Activated CD8-positive, alpha-beta memory T cell treated with anti-CD3 and anti-CD28 coated beads for 36 hours (primary cell): ENCODE data around the gene HLA-DRB1. TPM values are rescaled to one million over a fixed set of nuclear protein-coding genes. Genes with fewer than 3 reads are reported as not detected.
"Not testable (repeated sequence)": the region's sequence is repeated elsewhere in the genome, so short reads cannot be mapped to it uniquely, and the experiment has no call there.

Experiments
- CTCF ChIA-PET: fragments of 350-600 bp; sonication (Branson Sonifier 250); formaldehyde crosslinking; loops from one replicate; lab custom pipeline; 2021; ENCODE audit warnings: antibody characterized with exemption; lab: Charles Lee
- POLR2A ChIA-PET: fragments of 350-600 bp; sonication (Branson Sonifier 250); formaldehyde crosslinking; loops from one replicate; lab custom pipeline; 2021; ENCODE audit warnings: antibody characterized with exemption; lab: Charles Lee
- total RNA-seq, 2 experiments: library from RNA; stranded (reverse); gene quantifications; one replicate each; pipeline ENCODE4 v1.2.3, GENCODE V29; 2021

Gene HLA-DRB1
- 10 to 100 TPM; 10.8 to 10.9 TPM for total RNA-seq

GRCh38 chr6:32589596-32590449 is at the start of gene HLA-DRB1:
Gene HLA-DRB1, minus strand, starts transcription at chr6:32589848. Its CDS starts 106 bp downstream, at chr6:32589742.
- CTCF ChIA-PET = no interaction called here
- POLR2A ChIA-PET = no interaction called here

GRCh38 chr6:32638532-32639219 is 49.0 kb upstream of the HLA-DRB1 start:
- ChIA-PET CTCF (no interaction called here), POLR2A (no interaction called here)

GRCh38 chr6:32637883-32638282 is 48.2 kb upstream of the HLA-DRB1 start:
- POLR2A ChIA-PET = no interaction called here
- CTCF ChIA-PET = no interaction called here

- CTCF ChIA-PET = no interaction called here
These were observed 47.7 kb upstream of the HLA-DRB1 start, which contains the start of gene HLA-DQA1 for GRCh38 chr6:32637219-32637880. Gene HLA-DQA1, plus strand, starts transcription at chr6:32637406. Its CDS starts 53 bp downstream, at chr6:32637459.

GRCh38 chr6:32635526-32636123 is 46.0 kb upstream of the HLA-DRB1 start:
- CTCF ChIA-PET = no interaction called here
- POLR2A ChIA-PET = no interaction called here

More at GRCh38 chr6:32637219-32637880, 47.7 kb upstream of the HLA-DRB1 start, which contains the start of gene HLA-DQA1:
- POLR2A ChIA-PET = no interaction called here

GRCh38 chr6:32629793-32630192 is 40.1 kb upstream of the HLA-DRB1 start:
- CTCF ChIA-PET, POLR2A ChIA-PET: not testable (repeated sequence)

GRCh38 chr6:32627831-32628230 is 38.2 kb upstream of the HLA-DRB1 start:
- ChIA-PET POLR2A (interaction anchor here (0.7 kb wide), 1 partner anchor 259 kb away, joined by 3 read pairs; no protein-coding TSS in a partner anchor), CTCF (no interaction called here)

GRCh38 chr6:32627249-32627648 is 37.6 kb upstream of the HLA-DRB1 start:
- ChIA-PET POLR2A (no interaction called here), CTCF (no interaction called here)

- ChIA-PET CTCF (interaction anchor here (0.7 kb wide), 1 partner anchor 16 kb away, joined by 3 read pairs; no protein-coding TSS in a partner anchor), POLR2A (no interaction called here)
These were observed 35.5 kb upstream of the HLA-DRB1 start for GRCh38 chr6:32625137-32625536.

GRCh38 chr6:32624565-32624964 is 34.9 kb upstream of the HLA-DRB1 start:
- CTCF ChIA-PET = no interaction called here

GRCh38 chr6:32623693-32624092 is 34.0 kb upstream of the HLA-DRB1 start:
- CTCF ChIA-PET = no interaction called here
- POLR2A ChIA-PET = no interaction called here

More at GRCh38 chr6:32624565-32624964, 34.9 kb upstream of the HLA-DRB1 start:
- POLR2A ChIA-PET = no interaction called here

GRCh38 chr6:32622545-32623401 is 33.1 kb upstream of the HLA-DRB1 start:
- CTCF ChIA-PET = no interaction called here
- POLR2A ChIA-PET = no interaction called here

- CTCF ChIA-PET = no interaction called here
- POLR2A ChIA-PET = interaction anchor here (0.6 kb wide), 1 partner anchor 385 kb away, joined by 5 read pairs; no protein-coding TSS in a partner anchor
These were observed 31.7 kb upstream of the HLA-DRB1 start for GRCh38 chr6:32621372-32621771.

- POLR2A ChIA-PET = no interaction called here
- CTCF ChIA-PET = no interaction called here
These were observed 28.1 kb upstream of the HLA-DRB1 start for GRCh38 chr6:32617751-32618150.

GRCh38 chr6:32615885-32616532 is 26.4 kb upstream of the HLA-DRB1 start:
- POLR2A ChIA-PET = no interaction called here
- CTCF ChIA-PET = no interaction called here

GRCh38 chr6:32614366-32615081 is 24.9 kb upstream of the HLA-DRB1 start:
- POLR2A ChIA-PET = no interaction called here
- CTCF ChIA-PET = interaction anchor here (1.4 kb wide), 1 partner anchor 77 kb away, joined by 3 read pairs; no protein-coding TSS in a partner anchor

- ChIA-PET POLR2A (no interaction called here), CTCF (no interaction called here)
These were observed 23.8 kb upstream of the HLA-DRB1 start for GRCh38 chr6:32613475-32613874.
